ENCODE results near the gene SLC26A8. TPM values are rescaled to one million over a fixed set of nuclear protein-coding genes. Genes with fewer than 3 reads are reported as not detected.

SLC26A8 gene
- total and polyA plus RNA-seq, 9 donors: 0.07 to 0.17 (median 0.10) TPM; not detected in 4

GRCh38 chr6:36040958-36041357, 16.5 kb upstream of the SLC26A8 start:
- Histone ChIP-seq H3K9me3 (no peaks in the 10 kb centered on the region), H3K4me3 (no peak overlapping the region), H3K36me3 (no peaks in the 10 kb centered on the region), H3K27me3 (no peaks in the 10 kb centered on the region), H3K4me1 (ENCODE audit: insufficient read depth) (peaks cover 8% of the 10 kb centered on the region), H3K27ac (no peak overlapping the region)
- no peak for TF ChIP-seq CTCF (IDR thresholded peaks at IDR 0.05)
- TF ChIP-seq EP300 (IDR thresholded peaks at IDR 0.05): no peak
- no peak for TF ChIP-seq POLR2A (IDR thresholded peaks at IDR 0.05)
- no peak for DNase-seq
- intact Hi-C loops (cut with DNase I): no loop called here

- DNase-seq: no peak
- H3K4me3 ChIP-seq: no peak overlapping the region
- intact Hi-C loops (cut with DNase I): no loop called here
- no peaks in the 10 kb centered on the region for H3K9me3 ChIP-seq
- no peaks in the 10 kb centered on the region for H3K36me3 ChIP-seq
- TF ChIP-seq EP300 (IDR thresholded peaks at IDR 0.05) (no peak), CTCF (IDR thresholded peaks at IDR 0.05) (no peak)
- H3K27me3 ChIP-seq: no peaks in the 10 kb centered on the region
- H3K4me1 ChIP-seq (ENCODE audit: insufficient read depth): peaks cover 10% of the 10 kb centered on the region
- H3K27ac ChIP-seq: no peak overlapping the region
These were observed 14.7 kb upstream of the SLC26A8 start for GRCh38 chr6:36039112-36039511.

GRCh38 chr6:36038120-36038876, 13.9 kb upstream of the SLC26A8 start:
- Histone ChIP-seq H3K9me3 (no peaks in the 10 kb centered on the region), H3K4me1 (ENCODE audit: insufficient read depth) (peaks cover 10% of the 10 kb centered on the region), H3K4me3 (no peak overlapping the region), H3K27me3 (no peaks in the 10 kb centered on the region), H3K36me3 (no peaks in the 10 kb centered on the region), H3K27ac (no peak overlapping the region)
- TF ChIP-seq EP300 (IDR thresholded peaks at IDR 0.05) (no peak), POLR2A (IDR thresholded peaks at IDR 0.05) (no peak), CTCF (IDR thresholded peaks at IDR 0.05) (no peak)
- WGBS, 3 donors: 39 to 50% (median 42%) methylated on average over 4 of the region's 4 CpGs
- no peak for DNase-seq
- intact Hi-C loops (cut with DNase I): no loop called here

- H3K9me3 ChIP-seq: no peaks in the 10 kb centered on the region
- H3K27me3 ChIP-seq: no peaks in the 10 kb centered on the region
- intact Hi-C loops (cut with DNase I): no loop called here
- peaks cover 10% of the 10 kb centered on the region for H3K4me1 ChIP-seq (ENCODE audit: insufficient read depth)
- H3K4me3 ChIP-seq: no peak overlapping the region
- no peak overlapping the region for H3K27ac ChIP-seq
- H3K36me3 ChIP-seq: no peaks in the 10 kb centered on the region
- 17 to 35% (median 30%) methylated on average over 4 of the region's 4 CpGs for WGBS, 3 donors
- no peak for DNase-seq
- TF ChIP-seq EP300 (IDR thresholded peaks at IDR 0.05): no peak
- no peak for TF ChIP-seq CTCF (IDR thresholded peaks at IDR 0.05)
- TF ChIP-seq POLR2A (IDR thresholded peaks at IDR 0.05): no peak
These were observed 10.8 kb upstream of the SLC26A8 start for GRCh38 chr6:36035225-36035624.
